ENCODE data around the gene ANK2. TPM values are rescaled to one million over a fixed set of nuclear protein-coding genes. Genes with fewer than 3 reads are reported as not detected.
A peak's percentile ranks its signal among the peaks of the same experiment; 100 is the strongest.

Gene ANK2
- total RNA-seq, 1 experiment from 2014 or later, result 5.5 TPM

DNA sequence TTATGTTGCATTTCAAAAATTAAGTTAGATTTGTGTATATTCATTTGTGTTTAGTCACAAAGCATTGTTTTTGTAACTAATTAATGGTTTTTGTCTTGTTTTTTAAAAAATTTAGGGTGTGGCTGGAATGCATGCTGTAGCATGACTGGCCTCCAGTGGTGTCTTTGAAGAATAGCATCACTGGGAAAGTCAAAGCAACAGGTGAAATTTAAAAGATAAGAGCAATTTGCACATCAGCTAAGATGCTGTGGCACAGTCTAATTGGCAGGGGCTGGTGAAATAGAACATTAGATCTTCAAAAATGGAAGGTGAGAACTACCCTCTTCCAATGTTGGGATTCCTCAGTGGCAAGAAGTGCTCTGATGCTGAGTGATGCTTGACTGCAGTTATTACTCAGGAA is 45.3 kb downstream of the ANK2 start:
- TF ChIP-seq, protein P1, sequence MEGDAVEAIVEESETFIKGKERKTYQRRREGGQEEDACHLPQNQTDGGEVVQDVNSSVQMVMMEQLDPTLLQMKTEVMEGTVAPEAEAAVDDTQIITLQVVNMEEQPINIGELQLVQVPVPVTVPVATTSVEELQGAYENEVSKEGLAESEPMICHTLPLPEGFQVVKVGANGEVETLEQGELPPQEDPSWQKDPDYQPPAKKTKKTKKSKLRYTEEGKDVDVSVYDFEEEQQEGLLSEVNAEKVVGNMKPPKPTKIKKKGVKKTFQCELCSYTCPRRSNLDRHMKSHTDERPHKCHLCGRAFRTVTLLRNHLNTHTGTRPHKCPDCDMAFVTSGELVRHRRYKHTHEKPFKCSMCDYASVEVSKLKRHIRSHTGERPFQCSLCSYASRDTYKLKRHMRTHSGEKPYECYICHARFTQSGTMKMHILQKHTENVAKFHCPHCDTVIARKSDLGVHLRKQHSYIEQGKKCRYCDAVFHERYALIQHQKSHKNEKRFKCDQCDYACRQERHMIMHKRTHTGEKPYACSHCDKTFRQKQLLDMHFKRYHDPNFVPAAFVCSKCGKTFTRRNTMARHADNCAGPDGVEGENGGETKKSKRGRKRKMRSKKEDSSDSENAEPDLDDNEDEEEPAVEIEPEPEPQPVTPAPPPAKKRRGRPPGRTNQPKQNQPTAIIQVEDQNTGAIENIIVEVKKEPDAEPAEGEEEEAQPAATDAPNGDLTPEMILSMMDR (IDR thresholded peaks at IDR 0.05), result peak; percentile 69
- TF ChIP-seq TCF7L2 (IDR thresholded peaks at IDR 0.05; ENCODE audit: low read depth, low read length), result no peak
- no peaks in the 10 kb centered on the region for H3K4me1 ChIP-seq (ENCODE audit: control insufficient read depth, insufficient read depth, low read length)
- no peak overlapping the region for H3K27ac ChIP-seq (ENCODE audit: low read length)
- H3K9me3 ChIP-seq (ENCODE audit: control insufficient read depth, insufficient read depth, low read depth, low read length), result no peaks in the 10 kb centered on the region
- no peaks in the 10 kb centered on the region for H3K27me3 ChIP-seq (ENCODE audit: control insufficient read depth, insufficient read depth, low read length)
- no peak for DNase-seq (ENCODE audit: low read depth, low spot score)
- no peak overlapping the region for H3K4me3 ChIP-seq (ENCODE audit: low read depth in 2 of 2, low read length in 2 of 2)
- in situ Hi-C loops (cut with HindIII; ENCODE audit: low pct_unique_long_range_greater_than_20kb, low sequenced_read_pairs) (no loop called here), intact Hi-C loops (cut with micrococcal nuclease; ENCODE audit: unreplicated experiment) (loop anchor here (10.0 kb wide), 2 partner anchors 330 to 460 kb away; partner anchors contain the start of genes LARP7 and ZGRF1)
- ATAC-seq, result no peak
- H3K36me3 ChIP-seq (ENCODE audit: control insufficient read depth, insufficient read depth, low read length), result no peaks in the 10 kb centered on the region
- CTCF ChIA-PET, result no interaction called here
- POLR2A ChIA-PET, result no interaction called here
- no TSS peak for BruUV-seq (replicated peaks)

DNA sequence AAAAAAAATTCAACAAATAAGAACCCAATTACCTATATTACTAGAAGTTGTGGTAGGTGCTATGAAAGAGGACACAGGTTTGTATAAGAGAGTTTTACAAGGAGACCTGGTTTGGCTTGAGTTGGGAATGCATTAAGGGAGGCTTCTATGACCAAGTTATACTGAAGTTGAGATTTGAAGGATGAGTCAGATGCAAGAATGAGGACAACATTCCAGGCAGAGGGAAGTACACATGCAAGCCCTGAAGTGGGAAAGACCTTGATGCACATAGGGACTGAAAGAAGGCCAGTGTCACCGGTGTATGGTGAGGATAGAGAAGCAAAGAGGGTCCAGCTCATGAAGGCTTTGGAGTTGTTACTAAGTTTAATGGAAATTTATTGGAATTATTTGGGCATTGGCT is 52.2 kb downstream of the ANK2 start:
- Histone ChIP-seq H3K4me3 (ENCODE audit: low read depth in 2 of 2, low read length in 2 of 2) (no peak overlapping the region), H3K9me3 (ENCODE audit: control insufficient read depth, insufficient read depth, low read depth, low read length) (no peaks in the 10 kb centered on the region), H3K27ac (ENCODE audit: low read length) (no peak overlapping the region), H3K36me3 (ENCODE audit: control insufficient read depth, insufficient read depth, low read length) (no peaks in the 10 kb centered on the region), H3K27me3 (ENCODE audit: control insufficient read depth, insufficient read depth, low read length) (no peaks in the 10 kb centered on the region), H3K4me1 (ENCODE audit: control insufficient read depth, insufficient read depth, low read length) (no peaks in the 10 kb centered on the region)
- intact Hi-C loops (cut with micrococcal nuclease; ENCODE audit: unreplicated experiment), result no loop called here
- in situ Hi-C loops (cut with HindIII; ENCODE audit: low pct_unique_long_range_greater_than_20kb, low sequenced_read_pairs), result no loop called here
- no peak for TF ChIP-seq TCF7L2 (IDR thresholded peaks at IDR 0.05; ENCODE audit: low read depth, low read length)
- no peak for TF ChIP-seq SIN3A (IDR thresholded peaks at IDR 0.05; ENCODE audit: borderline replicate concordance, insufficient read depth, low read depth, low read length)
- no peak for TF ChIP-seq POLR2AphosphoS5 (IDR thresholded peaks at IDR 0.05; ENCODE audit: low read depth, low read length)
- TF ChIP-seq, protein P1 (IDR thresholded peaks at IDR 0.05), result no peak
- TF ChIP-seq, protein P2, sequence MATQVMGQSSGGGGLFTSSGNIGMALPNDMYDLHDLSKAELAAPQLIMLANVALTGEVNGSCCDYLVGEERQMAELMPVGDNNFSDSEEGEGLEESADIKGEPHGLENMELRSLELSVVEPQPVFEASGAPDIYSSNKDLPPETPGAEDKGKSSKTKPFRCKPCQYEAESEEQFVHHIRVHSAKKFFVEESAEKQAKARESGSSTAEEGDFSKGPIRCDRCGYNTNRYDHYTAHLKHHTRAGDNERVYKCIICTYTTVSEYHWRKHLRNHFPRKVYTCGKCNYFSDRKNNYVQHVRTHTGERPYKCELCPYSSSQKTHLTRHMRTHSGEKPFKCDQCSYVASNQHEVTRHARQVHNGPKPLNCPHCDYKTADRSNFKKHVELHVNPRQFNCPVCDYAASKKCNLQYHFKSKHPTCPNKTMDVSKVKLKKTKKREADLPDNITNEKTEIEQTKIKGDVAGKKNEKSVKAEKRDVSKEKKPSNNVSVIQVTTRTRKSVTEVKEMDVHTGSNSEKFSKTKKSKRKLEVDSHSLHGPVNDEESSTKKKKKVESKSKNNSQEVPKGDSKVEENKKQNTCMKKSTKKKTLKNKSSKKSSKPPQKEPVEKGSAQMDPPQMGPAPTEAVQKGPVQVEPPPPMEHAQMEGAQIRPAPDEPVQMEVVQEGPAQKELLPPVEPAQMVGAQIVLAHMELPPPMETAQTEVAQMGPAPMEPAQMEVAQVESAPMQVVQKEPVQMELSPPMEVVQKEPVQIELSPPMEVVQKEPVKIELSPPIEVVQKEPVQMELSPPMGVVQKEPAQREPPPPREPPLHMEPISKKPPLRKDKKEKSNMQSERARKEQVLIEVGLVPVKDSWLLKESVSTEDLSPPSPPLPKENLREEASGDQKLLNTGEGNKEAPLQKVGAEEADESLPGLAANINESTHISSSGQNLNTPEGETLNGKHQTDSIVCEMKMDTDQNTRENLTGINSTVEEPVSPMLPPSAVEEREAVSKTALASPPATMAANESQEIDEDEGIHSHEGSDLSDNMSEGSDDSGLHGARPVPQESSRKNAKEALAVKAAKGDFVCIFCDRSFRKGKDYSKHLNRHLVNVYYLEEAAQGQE (IDR thresholded peaks at IDR 0.05; ENCODE audit: insufficient read depth in 1 of 2, low read depth in 2 of 2, low read length in 1 of 2), result no peak
- ChIA-PET CTCF (no interaction called here), POLR2A (no interaction called here)
- ATAC-seq (no peak), DNase-seq (ENCODE audit: low read depth, low spot score) (no peak)
- no TSS peak for BruUV-seq (replicated peaks)

DNA sequence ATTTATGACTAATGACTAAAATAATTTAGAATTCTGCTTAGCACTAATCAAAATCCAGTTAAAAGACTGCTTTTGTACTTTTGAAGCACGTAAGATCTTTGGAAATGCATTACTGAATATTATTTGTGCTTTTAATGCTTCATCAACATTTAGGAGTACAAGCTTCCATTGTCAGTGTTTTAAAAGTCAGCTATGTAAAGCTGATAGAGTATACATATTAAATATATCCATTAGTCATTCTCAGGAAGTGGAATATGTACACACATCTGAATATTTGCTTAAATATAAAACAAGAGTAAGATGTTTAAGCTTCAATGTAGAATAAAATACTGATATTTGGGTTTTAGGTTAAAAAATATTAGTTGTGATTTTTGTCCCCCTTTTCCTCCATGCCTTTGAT is 54.1 kb downstream of the ANK2 start:
- Histone ChIP-seq H3K4me1 (ENCODE audit: control insufficient read depth, insufficient read depth, low read length) (no peaks in the 10 kb centered on the region), H3K27ac (ENCODE audit: low read length) (no peak overlapping the region), H3K36me3 (ENCODE audit: control insufficient read depth, insufficient read depth, low read length) (no peaks in the 10 kb centered on the region), H3K27me3 (ENCODE audit: control insufficient read depth, insufficient read depth, low read length) (no peaks in the 10 kb centered on the region), H3K4me3 (ENCODE audit: low read depth in 2 of 2, low read length in 2 of 2) (no peak overlapping the region), H3K9me3 (ENCODE audit: control insufficient read depth, insufficient read depth, low read depth, low read length) (no peaks in the 10 kb centered on the region)
- ChIA-PET CTCF (no interaction called here), POLR2A (no interaction called here)
- in situ Hi-C loops (cut with HindIII; ENCODE audit: low pct_unique_long_range_greater_than_20kb, low sequenced_read_pairs) (no loop called here), intact Hi-C loops (cut with micrococcal nuclease; ENCODE audit: unreplicated experiment) (no loop called here)
- BruUV-seq (replicated peaks), result no TSS peak
- no peak for TF ChIP-seq TCF7L2 (IDR thresholded peaks at IDR 0.05; ENCODE audit: low read depth, low read length)
- TF ChIP-seq POLR2AphosphoS5 (IDR thresholded peaks at IDR 0.05; ENCODE audit: low read depth, low read length), result no peak
- TF ChIP-seq, protein P1 (IDR thresholded peaks at IDR 0.05), result no peak
- ATAC-seq (no peak), DNase-seq (ENCODE audit: low read depth, low spot score) (no peak)

Data from Panc1 (cell line).